HCT116 (cell line): ENCODE data around the gene ASRGL1. TPM values are rescaled to one million over a fixed set of nuclear protein-coding genes. Genes with fewer than 3 reads are reported as not detected.

Experiments used
- ATAC-seq: fragments of 200-7000 bp; cut with Tn5 transposase; 2 replicates; pipeline ENCODE4 v1.9.1; 2020; ENCODE audit warnings: mild to moderate bottlenecking, moderate library complexity
- BruUV-seq: library from RNA; stranded (reverse); fragments of 400-500 nt; replicated peaks from 2 replicates; lab custom pipeline; 2021; lab: Mats Ljungman, UMichigan
- CTCF ChIA-PET: fragments of 300-600 bp; sonication (Branson Sonifier 250); formaldehyde crosslinking; loops from one replicate; lab custom pipeline; 2021; ENCODE audit warnings: antibody characterized with exemption; lab: Charles Lee
- POLR2A ChIA-PET: fragments of 300-600, 350-600 bp; sonication (Branson Sonifier 250); formaldehyde crosslinking; loops from one replicate; lab custom pipeline; 2021; ENCODE audit warnings: antibody characterized with exemption; lab: Charles Lee
- RAD21 ChIA-PET, 2 experiments: fragments of 300-600 bp; sonication (Branson Sonifier 250); formaldehyde crosslinking; loops; one replicate each; lab custom pipeline; 2023; ENCODE audit warnings: low total read pairs in 2 of 2; ENCODE audit not compliant: uncharacterized antibody in 2 of 2, unreplicated experiment in 2 of 2, low non-redundant PET in 1 of 2; lab: Charles Lee
- DNase-seq: peaks from one replicate; pipeline ENCODE4 v3.0.0-alpha.2; 2010; ENCODE audit warnings: low read depth, low spot score
- H2AFZ ChIP-seq: fragments of 200-600 bp; shearing (Covaris generic), sonication (generic); 2 replicates; pipeline ENCODE4 v1.6.1; 2017; ENCODE audit warnings: low read depth, mixed run types, mixed read lengths, antibody characterized with exemption, low read length; ENCODE audit not compliant: poor library complexity, severe bottlenecking
- H3K27ac ChIP-seq: 2 replicates; pipeline ENCODE4 v1.5.1; 2012; ENCODE audit warnings: low read depth, low read length
- H3K27me3 ChIP-seq: fragments of 200-600 bp; sonication (generic); 2 replicates; pipeline ENCODE4 v1.6.1; 2016; ENCODE audit warnings: mixed run types, low read length, mixed read lengths; ENCODE audit not compliant: insufficient read depth
- H3K36me3 ChIP-seq, 2 experiments: fragments of 200-500 bp in 1 of 2; fragments of 200-600 bp in 1 of 2; sonication (Bioruptor generic) in 1 of 2; sonication (generic) in 1 of 2; 2 replicates each; pipeline versions ENCODE4 v1.5.1 to v1.6.1; 2014 to 2016; ENCODE audit warnings: low read length in 2 of 2, inconsistent platforms in 1 of 2, mixed read lengths in 1 of 2, mixed run types in 1 of 2; ENCODE audit not compliant: insufficient read depth in 2 of 2, control insufficient read depth in 1 of 2
- H3K4me1 ChIP-seq, 2 experiments: fragments of 200-600 bp in 1 of 2; sonication (generic) in 1 of 2; 2 replicates each; pipeline versions ENCODE4 v1.5.1 to v1.6.1; 2012 to 2017; ENCODE audit warnings: low read length in 2 of 2, inconsistent platforms in 1 of 2, mild to moderate bottlenecking in 1 of 2, mixed read lengths in 1 of 2, mixed run types in 1 of 2, moderate library complexity in 1 of 2; ENCODE audit not compliant: insufficient read depth in 2 of 2, control insufficient read depth in 1 of 2
- H3K4me2 ChIP-seq: fragments of 200-600 bp; sonication (generic); 2 replicates; pipeline ENCODE4 v1.6.1; 2017; ENCODE audit warnings: mixed run types, low read length, mixed read lengths
- H3K4me3 ChIP-seq, 2 experiments: fragments of 200-600 bp in 1 of 2; sonication (generic) in 1 of 2; replicated peaks in 1 of 2; 2 replicates each; pipeline ENCODE4 v1.5.1; 2011 to 2016; ENCODE audit warnings: low read length in 2 of 2, control low read depth in 1 of 2, low read depth in 1 of 2, mild to moderate bottlenecking in 1 of 2, mixed read lengths in 1 of 2, mixed run types in 1 of 2
- H3K79me2 ChIP-seq: fragments of 200-600 bp; sonication (generic); 2 replicates; pipeline ENCODE4 v1.6.1; 2017; ENCODE audit warnings: mild to moderate bottlenecking, mixed run types, low read length, moderate library complexity, mixed read lengths; ENCODE audit not compliant: insufficient read depth
- H3K9ac ChIP-seq: fragments of 200-600 bp; sonication (generic); 2 replicates; pipeline ENCODE4 v1.6.1; 2016; ENCODE audit warnings: low read length, mixed read lengths
- H3K9me2 ChIP-seq: fragments of 200-600 bp; sonication (generic), shearing (Covaris generic); 2 replicates; pipeline ENCODE4 v1.6.1; 2017; ENCODE audit warnings: mixed run types, mild to moderate bottlenecking, moderate library complexity; ENCODE audit not compliant: insufficient read depth
- H3K9me3 ChIP-seq, 2 experiments: fragments of 200-500 bp in 1 of 2; fragments of 200-600 bp in 1 of 2; sonication (Bioruptor generic) in 1 of 2; sonication (generic) in 1 of 2; 2 replicates each; pipeline ENCODE4 v1.6.1; 2014 to 2017; ENCODE audit warnings: low read length in 2 of 2, mixed read lengths in 2 of 2, inconsistent platforms in 1 of 2, low read depth in 1 of 2, mild to moderate bottlenecking in 1 of 2, mixed run types in 1 of 2, moderate library complexity in 1 of 2; ENCODE audit not compliant: control insufficient read depth in 1 of 2, insufficient read depth in 1 of 2
- H4K20me1 ChIP-seq: fragments of 200-600 bp; sonication (generic), shearing (Covaris generic); 2 replicates; pipeline ENCODE4 v1.6.1; 2017; ENCODE audit warnings: mixed run types, mild to moderate bottlenecking, moderate library complexity; ENCODE audit not compliant: insufficient read depth
- FOSL1 ChIP-seq: IDR thresholded peaks from 2 replicates; pipeline ENCODE4 v1.6.1; 2012; ENCODE audit warnings: low read depth
- RAD21 ChIP-seq: IDR thresholded peaks from 2 replicates; pipeline ENCODE4 v1.6.1; 2012; ENCODE audit warnings: low read depth, mild to moderate bottlenecking
- SRF ChIP-seq: IDR thresholded peaks from 2 replicates; pipeline ENCODE4 v1.6.1; 2012; ENCODE audit warnings: low read depth
- TCF7L2 ChIP-seq: IDR thresholded peaks from 2 replicates; pipeline ENCODE4 v1.7.0; 2011; ENCODE audit warnings: borderline replicate concordance, inconsistent platforms; ENCODE audit not compliant: insufficient read depth, insufficient read length; ENCODE audit errors: extremely low read depth
- ZFX ChIP-seq: fragments of 450-650 bp; IDR thresholded peaks from 2 replicates; pipeline ENCODE4 v1.6.1; 2017
- ZNF274 ChIP-seq: fragments of 200-500 bp; sonication (Bioruptor generic); IDR thresholded peaks from 2 replicates; pipeline ENCODE4 v1.6.1; 2014; ENCODE audit warnings: mild to moderate bottlenecking, low read depth, low read length, inconsistent platforms
- intact Hi-C: fragments of 100-400 bp; cut with micrococcal nuclease; formaldehyde crosslinking; loops from 2 replicates; pipeline ENCODE4 v1.10.0; 2022
- total RNA-seq: library from RNA; stranded (reverse); gene quantifications from one replicate; pipeline ENCODE4 v1.2.1, GENCODE V29; 2021; ENCODE audit not compliant: unreplicated experiment

The ASRGL1 gene
- total RNA-seq, 1 experiment from 2014 or later = 27.6 TPM

- Histone ChIP-seq H4K20me1 (no peaks in the 10 kb centered on the region), H3K9me2 (no peaks in the 10 kb centered on the region), H2AFZ (no peak overlapping the region), H3K36me3 (no peaks in the 10 kb centered on the region), H3K4me1 (peaks cover 9 to 21% of the 10 kb centered on the region in 2 experiments; a peak in 3 of 4 replicates), H3K9ac (no peak overlapping the region), H3K9me3 (no peaks in the 10 kb centered on the region), H3K79me2 (no peaks in the 10 kb centered on the region), H3K27ac (no peak overlapping the region), H3K4me3 (no peak overlapping the region), H3K27me3 (no peaks in the 10 kb centered on the region), H3K4me2 (no peak overlapping the region)
- ChIA-PET CTCF (interaction anchor here (1.1 to 4.2 kb wide), 16 partner anchors 10 to 391 kb away, joined by 3 to 47 read pairs (median 8); partner anchors contain the start of genes B3GAT3 and TMEM179B), POLR2A (interaction anchor here (1.1 to 2.4 kb wide), 5 partner anchors 151 to 445 kb away, joined by 3 to 19 read pairs (median 6); partner anchors contain the start of genes AHNAK, C11orf98, CSKMT and LBHD1), RAD21 (interaction anchor here (0.6 to 2.0 kb wide), 3 partner anchors 147 to 372 kb away, joined by 4 to 13 read pairs (median 4); no protein-coding TSS in a partner anchor)
- no peak for TF ChIP-seq ZFX
- TF ChIP-seq TCF7L2 = no peak
- TF ChIP-seq FOSL1 = no peak
- TF ChIP-seq ZNF274 = no peak
- TF ChIP-seq RAD21 = no peak
- no peak for TF ChIP-seq SRF
- no peak for DNase-seq
- intact Hi-C loops = loop anchor here (1.0 to 5.0 kb wide), 2 partner anchors 160 to 296 kb away; no protein-coding TSS in a partner anchor
- no peak for ATAC-seq
- BruUV-seq = no TSS peak
Measured at GRCh38 chr11:62395885-62396551, 58.8 kb downstream of the ASRGL1 start.
